ENCODE measurements around the gene PDK4.

DNA sequence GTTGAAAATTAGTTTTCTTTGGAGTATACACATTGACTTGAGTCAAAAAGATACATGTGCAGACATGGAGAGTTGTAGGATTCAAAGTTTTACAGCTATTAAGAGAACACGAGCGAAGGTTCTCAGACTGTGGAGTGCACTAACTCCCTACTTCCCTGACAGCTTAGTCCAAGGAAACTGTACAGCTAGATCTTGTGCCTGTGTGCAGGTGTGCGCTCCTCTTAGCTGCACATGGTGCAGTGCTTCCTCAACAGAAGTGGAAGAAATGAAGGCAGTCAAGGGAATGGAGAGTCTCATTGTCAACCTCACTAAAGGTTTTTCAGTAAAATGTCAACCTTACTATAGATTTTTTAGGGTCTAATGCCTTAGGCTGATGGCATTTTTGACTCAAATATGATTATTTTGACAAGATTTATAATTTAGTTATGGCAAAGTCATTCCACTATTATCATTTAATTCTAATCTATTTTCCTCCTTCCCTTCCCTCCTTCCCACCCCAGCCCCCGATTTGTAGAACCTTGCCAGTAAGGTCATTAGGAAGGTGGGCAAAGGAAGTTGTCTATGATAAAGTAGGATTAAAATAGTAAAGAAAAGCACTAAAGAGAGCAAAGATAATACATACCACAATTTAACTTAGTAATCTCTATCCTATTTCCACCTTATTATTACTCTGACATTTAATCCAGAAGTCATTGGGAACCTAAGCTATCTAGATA, 13.6 kb downstream of the PDK4 start:
- TF ChIP-seq, protein P1, sequence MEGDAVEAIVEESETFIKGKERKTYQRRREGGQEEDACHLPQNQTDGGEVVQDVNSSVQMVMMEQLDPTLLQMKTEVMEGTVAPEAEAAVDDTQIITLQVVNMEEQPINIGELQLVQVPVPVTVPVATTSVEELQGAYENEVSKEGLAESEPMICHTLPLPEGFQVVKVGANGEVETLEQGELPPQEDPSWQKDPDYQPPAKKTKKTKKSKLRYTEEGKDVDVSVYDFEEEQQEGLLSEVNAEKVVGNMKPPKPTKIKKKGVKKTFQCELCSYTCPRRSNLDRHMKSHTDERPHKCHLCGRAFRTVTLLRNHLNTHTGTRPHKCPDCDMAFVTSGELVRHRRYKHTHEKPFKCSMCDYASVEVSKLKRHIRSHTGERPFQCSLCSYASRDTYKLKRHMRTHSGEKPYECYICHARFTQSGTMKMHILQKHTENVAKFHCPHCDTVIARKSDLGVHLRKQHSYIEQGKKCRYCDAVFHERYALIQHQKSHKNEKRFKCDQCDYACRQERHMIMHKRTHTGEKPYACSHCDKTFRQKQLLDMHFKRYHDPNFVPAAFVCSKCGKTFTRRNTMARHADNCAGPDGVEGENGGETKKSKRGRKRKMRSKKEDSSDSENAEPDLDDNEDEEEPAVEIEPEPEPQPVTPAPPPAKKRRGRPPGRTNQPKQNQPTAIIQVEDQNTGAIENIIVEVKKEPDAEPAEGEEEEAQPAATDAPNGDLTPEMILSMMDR (conservative IDR thresholded peaks at IDR 0.05; ENCODE audit: low read length), result no peak
- TF ChIP-seq EZH2phosphoT487 (IDR thresholded peaks at IDR 0.05; ENCODE audit: borderline replicate concordance, low read depth, low read length), result no peak
